ENCODE data around the gene EFCAB9. TPM values are rescaled to one million over a fixed set of nuclear protein-coding genes. Genes with fewer than 3 reads are reported as not detected.
A peak's percentile ranks its signal among the peaks of the same experiment; 100 is the strongest.
"Not testable (repeated sequence)": the region's sequence is repeated elsewhere in the genome, so short reads cannot be mapped to it uniquely, and the experiment has no call there.

Gene EFCAB9
- total RNA-seq, 2 experiments from 2014 or later: not detected

- POLR2A ChIA-PET: interaction anchor here (0.5 kb wide), 1 partner anchor 122 kb away, joined by 3 read pairs; no protein-coding TSS in a partner anchor
- intact Hi-C loops (cut with micrococcal nuclease; ENCODE audit: unreplicated experiment): no loop called here
These were observed 42.2 kb upstream of the EFCAB9 start for GRCh38 chr5:172151661-172152210.

GRCh38 chr5:172153695-172154094, 40.3 kb upstream of the EFCAB9 start:
- intact Hi-C loops (cut with micrococcal nuclease; ENCODE audit: unreplicated experiment): no loop called here
- CTCF ChIA-PET (ENCODE audit: unreplicated experiment): no interaction called here
- H3K4me1 ChIP-seq (ENCODE audit: insufficient read depth, low read length, poor library complexity, severe bottlenecking): peaks cover 56% of the 10 kb centered on the region
- H3K79me2 ChIP-seq (ENCODE audit: insufficient read depth, low read depth, low read length): no peaks in the 10 kb centered on the region; the same call in 1 of the 2 replicates
- H3K4me2 ChIP-seq (ENCODE audit: low read length): no peak overlapping the region
- H3K9me3 ChIP-seq (ENCODE audit: low read length): no peaks in the 10 kb centered on the region
- DNase-seq (ENCODE audit: low spot score): no peak
- H3K36me3 ChIP-seq (ENCODE audit: insufficient read depth, low read length): peaks cover 59% of the 10 kb centered on the region
- POLR2A ChIA-PET: interaction anchor here (0.6 to 1.2 kb wide), 5 partner anchors 13 to 451 kb away, joined by 3 to 4 read pairs (median 4); no protein-coding TSS in a partner anchor
- no peak overlapping the region for H3K27ac ChIP-seq (ENCODE audit: low read depth, low read length, poor library complexity, severe bottlenecking)
- H3K9me2 ChIP-seq (ENCODE audit: insufficient read depth, low read length): no peaks in the 10 kb centered on the region
- no peak for TF ChIP-seq EZH2phosphoT487 (IDR thresholded peaks at IDR 0.05; ENCODE audit: borderline replicate concordance, low read depth, low read length)
- TF ChIP-seq, protein P1, sequence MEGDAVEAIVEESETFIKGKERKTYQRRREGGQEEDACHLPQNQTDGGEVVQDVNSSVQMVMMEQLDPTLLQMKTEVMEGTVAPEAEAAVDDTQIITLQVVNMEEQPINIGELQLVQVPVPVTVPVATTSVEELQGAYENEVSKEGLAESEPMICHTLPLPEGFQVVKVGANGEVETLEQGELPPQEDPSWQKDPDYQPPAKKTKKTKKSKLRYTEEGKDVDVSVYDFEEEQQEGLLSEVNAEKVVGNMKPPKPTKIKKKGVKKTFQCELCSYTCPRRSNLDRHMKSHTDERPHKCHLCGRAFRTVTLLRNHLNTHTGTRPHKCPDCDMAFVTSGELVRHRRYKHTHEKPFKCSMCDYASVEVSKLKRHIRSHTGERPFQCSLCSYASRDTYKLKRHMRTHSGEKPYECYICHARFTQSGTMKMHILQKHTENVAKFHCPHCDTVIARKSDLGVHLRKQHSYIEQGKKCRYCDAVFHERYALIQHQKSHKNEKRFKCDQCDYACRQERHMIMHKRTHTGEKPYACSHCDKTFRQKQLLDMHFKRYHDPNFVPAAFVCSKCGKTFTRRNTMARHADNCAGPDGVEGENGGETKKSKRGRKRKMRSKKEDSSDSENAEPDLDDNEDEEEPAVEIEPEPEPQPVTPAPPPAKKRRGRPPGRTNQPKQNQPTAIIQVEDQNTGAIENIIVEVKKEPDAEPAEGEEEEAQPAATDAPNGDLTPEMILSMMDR (conservative IDR thresholded peaks at IDR 0.05; ENCODE audit: low read length): no peak
- H2AFZ ChIP-seq (ENCODE audit: low read length): no peak overlapping the region
- H4K20me1 ChIP-seq (ENCODE audit: insufficient read depth, low read length): no peaks in the 10 kb centered on the region
- BruUV-seq (replicated peaks): no TSS peak
- no peak overlapping the region for H3K4me3 ChIP-seq (ENCODE audit: low read depth, low read length, poor library complexity, severe bottlenecking)

More at GRCh38 chr5:172151661-172152210, 42.2 kb upstream of the EFCAB9 start:
- no peaks in the 10 kb centered on the region for H3K79me2 ChIP-seq (ENCODE audit: insufficient read depth, low read depth, low read length)
- H3K36me3 ChIP-seq (ENCODE audit: insufficient read depth, low read length): peaks cover 57% of the 10 kb centered on the region
- CTCF ChIA-PET (ENCODE audit: unreplicated experiment): no interaction called here
- H3K27ac ChIP-seq (ENCODE audit: low read depth, low read length, poor library complexity, severe bottlenecking): no peak overlapping the region
- no peak overlapping the region for H3K4me2 ChIP-seq (ENCODE audit: low read length)
- H3K4me3 ChIP-seq (ENCODE audit: low read depth, low read length, poor library complexity, severe bottlenecking): no peak overlapping the region
- no peak overlapping the region for H2AFZ ChIP-seq (ENCODE audit: low read length)
- no TSS peak for BruUV-seq (replicated peaks)
- H3K9me3 ChIP-seq (ENCODE audit: low read length): no peaks in the 10 kb centered on the region
- no peak for DNase-seq (ENCODE audit: low spot score)
- no peaks in the 10 kb centered on the region for H4K20me1 ChIP-seq (ENCODE audit: insufficient read depth, low read length)
- H3K9me2 ChIP-seq (ENCODE audit: insufficient read depth, low read length): no peaks in the 10 kb centered on the region
- peaks cover 47% of the 10 kb centered on the region for H3K4me1 ChIP-seq (ENCODE audit: insufficient read depth, low read length, poor library complexity, severe bottlenecking)
- TF ChIP-seq, protein P1 (conservative IDR thresholded peaks at IDR 0.05; ENCODE audit: low read length): no peak
- no peak for TF ChIP-seq EZH2phosphoT487 (IDR thresholded peaks at IDR 0.05; ENCODE audit: borderline replicate concordance, low read depth, low read length)

DNA sequence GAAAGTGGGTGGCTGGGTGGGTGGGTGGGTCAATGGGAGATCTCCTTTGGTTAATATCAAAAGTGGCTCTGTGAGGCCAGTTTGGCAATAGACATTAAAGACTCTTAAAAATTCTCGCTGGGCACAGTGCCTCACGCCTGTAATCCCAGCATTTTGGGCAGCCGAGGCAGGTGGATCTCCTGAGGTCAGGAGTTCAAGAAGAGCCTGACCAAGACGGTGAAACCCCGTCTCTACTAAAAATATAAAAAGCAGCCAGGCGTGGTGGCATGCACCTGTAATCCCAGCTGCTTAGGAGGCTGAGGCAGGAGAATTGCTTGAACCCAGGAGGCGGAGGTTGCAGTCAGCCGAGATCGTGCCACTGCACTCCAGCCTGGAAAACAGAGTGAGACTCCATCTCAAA, 38.9 kb upstream of the EFCAB9 start:
- BruUV-seq (replicated peaks); intact Hi-C loops (cut with micrococcal nuclease; ENCODE audit: unreplicated experiment); H3K4me3 ChIP-seq (ENCODE audit: low read depth, low read length, poor library complexity, severe bottlenecking); CTCF ChIA-PET (ENCODE audit: unreplicated experiment); H3K4me2 ChIP-seq (ENCODE audit: low read length); H2AFZ ChIP-seq (ENCODE audit: low read length); H3K9me2 ChIP-seq (ENCODE audit: insufficient read depth, low read length); H3K79me2 ChIP-seq (ENCODE audit: insufficient read depth, low read depth, low read length); H3K9me3 ChIP-seq (ENCODE audit: low read length); H4K20me1 ChIP-seq (ENCODE audit: insufficient read depth, low read length); H3K27ac ChIP-seq (ENCODE audit: low read depth, low read length, poor library complexity, severe bottlenecking): not testable (repeated sequence)
- POLR2A ChIA-PET: interaction anchor here (1.0 to 2.1 kb wide), 5 partner anchors 10 to 44 kb away, joined by 3 to 8 read pairs (median 4); no protein-coding TSS in a partner anchor
- DNase-seq (ENCODE audit: low spot score): peak; percentile 42
- Histone ChIP-seq H3K36me3 (ENCODE audit: insufficient read depth, low read length) (peaks cover 62% of the 10 kb centered on the region), H3K4me1 (ENCODE audit: insufficient read depth, low read length, poor library complexity, severe bottlenecking) (peaks cover 70% of the 10 kb centered on the region)

Measured in OCI-LY7 (cell line).